ENCODE results near the gene AGAP1. TPM values are rescaled to one million over a fixed set of nuclear protein-coding genes. Genes with fewer than 3 reads are reported as not detected.
"Not testable (repeated sequence)": the region's sequence is repeated elsewhere in the genome, so short reads cannot be mapped to it uniquely, and the experiment has no call there.

Gene AGAP1
- total and polyA plus RNA-seq, 4 donors: 2.0 to 8.5 (median 5.4) TPM

- Histone ChIP-seq H3K36me3 (ENCODE audit: control insufficient read depth in 4 of 4, insufficient read depth in 3 of 4, low read depth in 1 of 4, low read length in 3 of 4) (no peaks in the 10 kb centered on the region), H3K4me1 (ENCODE audit: control insufficient read depth in 4 of 4, insufficient read depth in 4 of 4, low read length in 3 of 4) (no peaks in the 10 kb centered on the region), H3K27ac (ENCODE audit: low read depth in 1 of 2, low read length in 2 of 2) (no peak overlapping the region), H3K9me3 (ENCODE audit: control insufficient read depth in 4 of 4, low read length in 3 of 4) (no peaks in the 10 kb centered on the region), H3K27me3 (ENCODE audit: control insufficient read depth in 4 of 4, insufficient read depth in 4 of 4, low read length in 3 of 4) (no peaks in the 10 kb centered on the region), H3K9ac (ENCODE audit: low read depth in 1 of 2, low read length in 2 of 2) (no peak overlapping the region), H3K4me3 (ENCODE audit: low read depth in 1 of 3, low read length in 3 of 3) (no peak overlapping the region)
- DNase-seq (ENCODE audit: low spot score): no peak
- no peak for TF ChIP-seq HNF4G (IDR thresholded peaks at IDR 0.05)
- no peak for TF ChIP-seq YY1 (IDR thresholded peaks at IDR 0.05)
- TF ChIP-seq ZBTB33 (IDR thresholded peaks at IDR 0.05): no peak
- TF ChIP-seq EGR1 (IDR thresholded peaks at IDR 0.05; ENCODE audit: low read depth in 2 of 2): no peak
- no peak for TF ChIP-seq ATF3 (IDR thresholded peaks at IDR 0.05)
- no peak for TF ChIP-seq SP1 (IDR thresholded peaks at IDR 0.05)
- no peak for TF ChIP-seq RAD21 (IDR thresholded peaks at IDR 0.05)
- no peak for TF ChIP-seq NR2F2 (IDR thresholded peaks at IDR 0.05)
- 89% methylated on average over 11 of the region's 11 CpGs for WGBS
Observed at GRCh38 chr2:235945608-235946140, 451.8 kb downstream of the AGAP1 start.

- Histone ChIP-seq H3K27me3 (ENCODE audit: control insufficient read depth in 4 of 4, insufficient read depth in 4 of 4, low read length in 3 of 4) (no peaks in the 10 kb centered on the region), H3K4me1 (ENCODE audit: control insufficient read depth in 4 of 4, insufficient read depth in 4 of 4, low read length in 3 of 4) (no peaks in the 10 kb centered on the region), H3K27ac (ENCODE audit: low read depth in 1 of 2, low read length in 2 of 2) (no peak overlapping the region), H3K9ac (ENCODE audit: low read depth in 1 of 2, low read length in 2 of 2) (no peak overlapping the region), H3K36me3 (ENCODE audit: control insufficient read depth in 4 of 4, insufficient read depth in 3 of 4, low read depth in 1 of 4, low read length in 3 of 4) (no peaks in the 10 kb centered on the region), H3K4me3 (ENCODE audit: low read depth in 1 of 3, low read length in 3 of 3) (no peak overlapping the region), H3K9me3 (ENCODE audit: control insufficient read depth in 4 of 4, low read length in 3 of 4) (no peaks in the 10 kb centered on the region)
- WGBS: 95% methylated on average over 6 of the region's 6 CpGs
- no peak for TF ChIP-seq ZBTB33 (IDR thresholded peaks at IDR 0.05)
- DNase-seq (ENCODE audit: low spot score): no peak
Observed at GRCh38 chr2:235946590-235946989, 452.7 kb downstream of the AGAP1 start.

- H3K36me3 ChIP-seq (ENCODE audit: control insufficient read depth in 4 of 4, insufficient read depth in 3 of 4, low read depth in 1 of 4, low read length in 3 of 4); H3K9ac ChIP-seq (ENCODE audit: low read depth in 1 of 2, low read length in 2 of 2); H3K27ac ChIP-seq (ENCODE audit: low read depth in 1 of 2, low read length in 2 of 2); H3K9me3 ChIP-seq (ENCODE audit: control insufficient read depth in 4 of 4, low read length in 3 of 4); H3K4me1 ChIP-seq (ENCODE audit: control insufficient read depth in 4 of 4, insufficient read depth in 4 of 4, low read length in 3 of 4); H3K27me3 ChIP-seq (ENCODE audit: control insufficient read depth in 4 of 4, insufficient read depth in 4 of 4, low read length in 3 of 4); H3K4me3 ChIP-seq (ENCODE audit: low read depth in 1 of 3, low read length in 3 of 3); DNase-seq (ENCODE audit: low spot score): not testable (repeated sequence)
- 91% methylated on average over 6 of the region's 6 CpGs for WGBS
Observed at GRCh38 chr2:235947055-235947454, 453.2 kb downstream of the AGAP1 start.

All from liver (tissue), 9 donors.